GM12865 (cell line): ENCODE results near the gene NPIPA5.
"Not testable (repeated sequence)": the region's sequence is repeated elsewhere in the genome, so short reads cannot be mapped to it uniquely, and the experiment has no call there.

ENCODE experiments used
- DNase-seq: peaks from one replicate; pipeline ENCODE4 v3.0.0; 2010; ENCODE audit warnings: low read depth
- H3K4me3 ChIP-seq: 2 replicates; pipeline ENCODE4 v1.5.1; 2011; ENCODE audit warnings: mild to moderate bottlenecking, low read depth, low read length, control low read depth

The NPIPA5 gene

GRCh38 chr16:15337974-15338605 lies 40.0 kb downstream of the NPIPA5 start:
- DNase-seq, H3K4me3 ChIP-seq: not testable (repeated sequence)

GRCh38 chr16:15335609-15336008 lies 42.5 kb downstream of the NPIPA5 start:
- DNase-seq, H3K4me3 ChIP-seq: not testable (repeated sequence)

DNA sequence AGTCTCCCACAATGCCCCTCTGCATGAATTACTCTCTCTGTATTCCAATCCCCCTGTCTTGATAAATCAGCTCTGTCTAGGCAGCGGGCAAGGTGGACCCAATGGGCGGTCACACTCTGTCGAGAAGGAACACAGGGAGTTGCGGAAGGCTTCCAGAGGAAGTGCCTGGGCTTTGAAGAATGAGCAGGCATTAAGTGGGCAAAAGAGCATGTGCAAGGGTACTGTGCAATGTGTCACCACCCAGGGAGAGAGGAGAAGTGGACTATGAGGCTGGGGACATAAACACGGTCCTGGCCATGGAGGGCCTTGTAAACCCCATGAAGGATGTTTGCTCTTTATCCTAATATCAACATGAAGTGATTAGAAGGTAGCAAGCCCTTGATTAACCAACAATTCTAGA lies 44.1 kb downstream of the NPIPA5 start:
- not testable (repeated sequence) for DNase-seq, H3K4me3 ChIP-seq

DNA sequence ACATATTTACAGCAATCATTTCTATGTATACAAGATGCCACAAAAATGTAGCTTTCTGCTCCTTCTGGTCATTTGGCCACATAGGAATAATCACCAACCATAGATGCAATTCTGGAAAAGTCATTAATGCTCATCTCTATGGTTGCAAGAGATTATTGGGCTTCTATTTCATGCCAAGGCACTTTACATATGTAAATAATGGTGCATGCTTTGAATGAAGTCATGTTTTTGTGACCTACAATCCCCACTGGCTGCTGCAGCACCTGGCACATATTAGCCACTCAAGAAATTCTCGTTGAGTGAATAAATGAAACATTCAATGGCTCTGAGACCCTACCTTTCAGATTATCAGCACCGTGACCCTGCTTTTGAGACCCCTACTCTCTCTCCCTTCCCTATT lies 47.1 kb downstream of the NPIPA5 start:
- H3K4me3 ChIP-seq, DNase-seq: not testable (repeated sequence)

GRCh38 chr16:15324954-15325353 lies 53.1 kb downstream of the NPIPA5 start:
- H3K4me3 ChIP-seq = not testable (repeated sequence)

DNA sequence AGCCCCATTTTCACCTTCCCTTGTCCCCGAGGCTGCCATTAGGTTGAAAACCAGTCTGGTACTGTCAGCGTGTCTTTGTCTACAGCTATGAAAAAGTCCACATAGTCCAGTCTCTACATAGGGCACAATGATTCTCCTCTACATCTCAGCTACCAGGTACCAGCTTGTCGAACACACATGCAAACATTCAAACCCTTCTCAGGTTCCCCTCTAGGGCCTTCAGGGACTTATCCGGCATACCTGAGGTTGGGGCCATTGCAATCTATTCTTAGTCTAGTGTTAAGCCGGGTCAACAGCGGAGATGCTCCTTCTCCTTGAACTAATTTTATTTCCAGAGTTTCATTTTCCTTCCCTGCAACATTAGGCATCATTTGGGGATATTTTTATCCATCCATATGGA lies 54.7 kb downstream of the NPIPA5 start:
- H3K4me3 ChIP-seq, DNase-seq: not testable (repeated sequence)

More at GRCh38 chr16:15324954-15325353, 53.1 kb downstream of the NPIPA5 start:
- not testable (repeated sequence) for DNase-seq

- not testable (repeated sequence) for H3K4me3 ChIP-seq, DNase-seq
Measured at GRCh38 chr16:15321221-15321620, 56.9 kb downstream of the NPIPA5 start.

- not testable (repeated sequence) for DNase-seq, H3K4me3 ChIP-seq
Measured at GRCh38 chr16:15314562-15314961, 63.5 kb downstream of the NPIPA5 start.
